HG03064 (cell line): ENCODE measurements around the gene RNFT2.

ENCODE experiments used
- ATAC-seq: cut with Tn5 transposase; IDR thresholded peaks from one replicate; pipeline ENCODE4 v1.9.1; 2021; ENCODE audit warnings: low read depth; ENCODE audit not compliant: unreplicated experiment

Gene RNFT2

GRCh38 chr12:116820064-116820656 is 82.0 kb downstream of the RNFT2 start:
- no peak for ATAC-seq

- no peak for ATAC-seq
Observed at GRCh38 chr12:116821291-116821690, 83.2 kb downstream of the RNFT2 start.

- ATAC-seq = no peak
Observed at GRCh38 chr12:116827432-116827831, 89.3 kb downstream of the RNFT2 start.

GRCh38 chr12:116832353-116832752 is 94.2 kb downstream of the RNFT2 start:
- ATAC-seq = no peak

GRCh38 chr12:116833474-116833873 is 95.4 kb downstream of the RNFT2 start:
- ATAC-seq = no peak

GRCh38 chr12:116835484-116835883 is 97.4 kb downstream of the RNFT2 start:
- ATAC-seq = no peak

- no peak for ATAC-seq
Observed at GRCh38 chr12:116837097-116837496, 99.0 kb downstream of the RNFT2 start.

GRCh38 chr12:116838365-116838764 is 100.2 kb downstream of the RNFT2 start:
- ATAC-seq = no peak

GRCh38 chr12:116839287-116839830 is 101.2 kb downstream of the RNFT2 start:
- ATAC-seq = no peak

- ATAC-seq = no peak
Observed at GRCh38 chr12:116843085-116843484, 105.0 kb downstream of the RNFT2 start.

- ATAC-seq = no peak
Observed at GRCh38 chr12:116849216-116849615, 111.1 kb downstream of the RNFT2 start.

- ATAC-seq = no peak
Observed at GRCh38 chr12:116852303-116852702, 114.2 kb downstream of the RNFT2 start.

- no peak for ATAC-seq
Observed at GRCh38 chr12:116853507-116853906, 115.4 kb downstream of the RNFT2 start.

- ATAC-seq = no peak
Observed at GRCh38 chr12:116855744-116856470, 117.8 kb downstream of the RNFT2 start.

GRCh38 chr12:116856729-116857128 is 118.6 kb downstream of the RNFT2 start:
- no peak for ATAC-seq

GRCh38 chr12:116859079-116859478 is 121.0 kb downstream of the RNFT2 start:
- no peak for ATAC-seq

- ATAC-seq = no peak
Observed at GRCh38 chr12:116860263-116860662, 122.1 kb downstream of the RNFT2 start.

GRCh38 chr12:116861320-116861719 is 123.2 kb downstream of the RNFT2 start:
- ATAC-seq = peak; percentile 77

- no peak for ATAC-seq
Observed at GRCh38 chr12:116862167-116862566, 124.1 kb downstream of the RNFT2 start.

GRCh38 chr12:116863275-116863767 is 125.2 kb downstream of the RNFT2 start:
- no peak for ATAC-seq

- ATAC-seq = no peak
Observed at GRCh38 chr12:116864371-116865160, 126.5 kb downstream of the RNFT2 start.
